OCI-LY3 (cell line): ENCODE measurements around the gene DNAI1.

ENCODE experiments used
- EZH2phosphoT487 ChIP-seq: fragments of 200-600 bp; shearing (Covaris generic); IDR thresholded peaks from 2 replicates; pipeline ENCODE4 v1.6.1; 2018; ENCODE audit warnings: antibody characterized with exemption, mixed run types, low read depth
- TF ChIP-seq, protein P1 (sequence below): fragments of 200-600, 300-600 bp; sonication (generic); IDR thresholded peaks from 2 replicates; pipeline ENCODE4 v1.5.1; 2014; ENCODE audit warnings: antibody characterized with exemption, low read length, low read depth

DNA sequence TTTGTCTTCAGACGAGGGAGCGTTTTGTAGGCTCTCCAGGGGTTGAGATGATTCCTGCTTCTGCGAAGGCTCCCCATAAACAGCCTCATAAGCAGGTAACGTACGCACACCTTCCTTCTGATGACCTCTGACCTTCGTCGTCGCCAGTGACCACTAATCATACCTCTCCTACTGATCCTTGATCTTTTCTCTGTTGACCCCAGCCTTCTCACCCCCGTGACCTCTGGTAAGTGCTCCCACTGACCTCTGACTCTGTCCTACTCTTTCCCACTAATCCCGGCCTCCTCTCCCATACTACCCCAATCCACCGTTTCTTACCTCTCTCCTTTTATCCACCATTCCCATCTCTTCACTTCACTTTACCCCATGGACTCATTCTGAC, 345 bp downstream of the DNAI1 start:
- TF ChIP-seq, protein P1, sequence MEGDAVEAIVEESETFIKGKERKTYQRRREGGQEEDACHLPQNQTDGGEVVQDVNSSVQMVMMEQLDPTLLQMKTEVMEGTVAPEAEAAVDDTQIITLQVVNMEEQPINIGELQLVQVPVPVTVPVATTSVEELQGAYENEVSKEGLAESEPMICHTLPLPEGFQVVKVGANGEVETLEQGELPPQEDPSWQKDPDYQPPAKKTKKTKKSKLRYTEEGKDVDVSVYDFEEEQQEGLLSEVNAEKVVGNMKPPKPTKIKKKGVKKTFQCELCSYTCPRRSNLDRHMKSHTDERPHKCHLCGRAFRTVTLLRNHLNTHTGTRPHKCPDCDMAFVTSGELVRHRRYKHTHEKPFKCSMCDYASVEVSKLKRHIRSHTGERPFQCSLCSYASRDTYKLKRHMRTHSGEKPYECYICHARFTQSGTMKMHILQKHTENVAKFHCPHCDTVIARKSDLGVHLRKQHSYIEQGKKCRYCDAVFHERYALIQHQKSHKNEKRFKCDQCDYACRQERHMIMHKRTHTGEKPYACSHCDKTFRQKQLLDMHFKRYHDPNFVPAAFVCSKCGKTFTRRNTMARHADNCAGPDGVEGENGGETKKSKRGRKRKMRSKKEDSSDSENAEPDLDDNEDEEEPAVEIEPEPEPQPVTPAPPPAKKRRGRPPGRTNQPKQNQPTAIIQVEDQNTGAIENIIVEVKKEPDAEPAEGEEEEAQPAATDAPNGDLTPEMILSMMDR: no peak
- TF ChIP-seq EZH2phosphoT487: no peak
